HEK293T (cell line): ENCODE data around the gene TET2.

Experiments
- ARNT ChIP-seq: fragments of 450-650 bp; IDR thresholded peaks from 2 replicates; pipeline ENCODE4 v1.6.1; 2017; ENCODE audit warnings: mild to moderate bottlenecking
- BHLHE40 ChIP-seq: fragments of 450-650 bp; IDR thresholded peaks from 2 replicates; pipeline ENCODE4 v1.6.1; 2016; ENCODE audit warnings: mild to moderate bottlenecking, moderate library complexity, borderline replicate concordance
- CTBP1 ChIP-seq: fragments of 450-650 bp; IDR thresholded peaks from 2 replicates; pipeline ENCODE4 v1.6.1; 2016; ENCODE audit warnings: borderline replicate concordance
- ELF4 ChIP-seq: fragments of 450-650 bp; IDR thresholded peaks from 2 replicates; pipeline ENCODE4 v1.6.1; 2017; ENCODE audit warnings: antibody characterized with exemption
- FOXA1 ChIP-seq: fragments of 450-650 bp; IDR thresholded peaks from 2 replicates; pipeline ENCODE4 v1.6.1; 2016; ENCODE audit warnings: mild to moderate bottlenecking
- FOXM1 ChIP-seq: fragments of 450-650 bp; IDR thresholded peaks from 2 replicates; pipeline ENCODE4 v1.6.1; 2017; ENCODE audit warnings: mild to moderate bottlenecking, borderline replicate concordance
- HDGF ChIP-seq: fragments of 450-650 bp; IDR thresholded peaks from 2 replicates; pipeline ENCODE4 v1.6.1; 2017; ENCODE audit warnings: antibody characterized with exemption, borderline replicate concordance
- L3MBTL2 ChIP-seq: fragments of 450-650 bp; conservative IDR thresholded peaks from 2 replicates; pipeline ENCODE4 v1.6.1; 2016; ENCODE audit warnings: mild to moderate bottlenecking
- LEF1 ChIP-seq: fragments of 450-650 bp; IDR thresholded peaks from 2 replicates; pipeline ENCODE4 v1.6.1; 2017; ENCODE audit warnings: mild to moderate bottlenecking, borderline replicate concordance
- NFRKB ChIP-seq: fragments of 450-650 bp; IDR thresholded peaks from 2 replicates; pipeline ENCODE4 v1.6.1; 2016; ENCODE audit warnings: mild to moderate bottlenecking, moderate library complexity
- SP1 ChIP-seq: fragments of 450-650 bp; IDR thresholded peaks from 2 replicates; pipeline ENCODE4 v1.6.1; 2017
- SUZ12 ChIP-seq: fragments of 450-650 bp; IDR thresholded peaks from 2 replicates; pipeline ENCODE4 v1.6.1; 2016; ENCODE audit warnings: mild to moderate bottlenecking
- TARDBP ChIP-seq: fragments of 450-650 bp; IDR thresholded peaks from 2 replicates; pipeline ENCODE4 v1.6.1; 2016

DNA sequence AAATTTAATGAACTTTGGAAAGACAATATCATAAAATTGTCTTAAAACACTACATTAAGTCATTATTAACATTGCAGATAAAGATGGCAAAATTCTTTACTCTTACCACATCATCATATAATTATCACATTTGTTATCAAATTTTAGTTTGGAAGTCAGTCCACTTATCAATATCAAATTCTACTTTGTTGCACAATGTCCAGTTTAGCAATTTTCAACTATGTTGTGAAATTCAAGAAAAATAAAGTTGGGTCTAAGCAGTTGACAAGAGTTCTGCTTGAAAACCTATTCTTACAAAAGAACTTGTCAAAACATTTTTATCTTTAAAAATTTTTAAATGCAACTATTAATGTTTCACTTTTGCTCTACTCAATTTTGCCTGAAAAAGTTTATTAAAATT, 44.7 kb upstream of the TET2 start:
- TF ChIP-seq FOXA1, result no peak
- no peak for TF ChIP-seq SP1
- no peak for TF ChIP-seq CTBP1
- TF ChIP-seq FOXM1, result no peak
- no peak for TF ChIP-seq HDGF
- TF ChIP-seq L3MBTL2, result no peak
- no peak for TF ChIP-seq SUZ12
- no peak for TF ChIP-seq LEF1
- TF ChIP-seq ELF4, result no peak
- no peak for TF ChIP-seq ARNT
- no peak for TF ChIP-seq NFRKB
- TF ChIP-seq TARDBP, result no peak
- TF ChIP-seq BHLHE40, result no peak
